Stimulated activated CD8-positive, alpha-beta memory T cell treated with anti-CD3 and anti-CD28 coated beads, Interleukin-7, amount 100 ng/mL, for 24 hours (primary cell): ENCODE data around the gene UGT2B10.

Source experiments
- DNase-seq: peaks from one replicate; pipeline ENCODE4 v3.0.0-alpha.2; 2020; ENCODE audit warnings: low read depth

Gene UGT2B10

GRCh38 chr4:68871809-68872642 is 56.2 kb downstream of the UGT2B10 start:
- no peak for DNase-seq

DNA sequence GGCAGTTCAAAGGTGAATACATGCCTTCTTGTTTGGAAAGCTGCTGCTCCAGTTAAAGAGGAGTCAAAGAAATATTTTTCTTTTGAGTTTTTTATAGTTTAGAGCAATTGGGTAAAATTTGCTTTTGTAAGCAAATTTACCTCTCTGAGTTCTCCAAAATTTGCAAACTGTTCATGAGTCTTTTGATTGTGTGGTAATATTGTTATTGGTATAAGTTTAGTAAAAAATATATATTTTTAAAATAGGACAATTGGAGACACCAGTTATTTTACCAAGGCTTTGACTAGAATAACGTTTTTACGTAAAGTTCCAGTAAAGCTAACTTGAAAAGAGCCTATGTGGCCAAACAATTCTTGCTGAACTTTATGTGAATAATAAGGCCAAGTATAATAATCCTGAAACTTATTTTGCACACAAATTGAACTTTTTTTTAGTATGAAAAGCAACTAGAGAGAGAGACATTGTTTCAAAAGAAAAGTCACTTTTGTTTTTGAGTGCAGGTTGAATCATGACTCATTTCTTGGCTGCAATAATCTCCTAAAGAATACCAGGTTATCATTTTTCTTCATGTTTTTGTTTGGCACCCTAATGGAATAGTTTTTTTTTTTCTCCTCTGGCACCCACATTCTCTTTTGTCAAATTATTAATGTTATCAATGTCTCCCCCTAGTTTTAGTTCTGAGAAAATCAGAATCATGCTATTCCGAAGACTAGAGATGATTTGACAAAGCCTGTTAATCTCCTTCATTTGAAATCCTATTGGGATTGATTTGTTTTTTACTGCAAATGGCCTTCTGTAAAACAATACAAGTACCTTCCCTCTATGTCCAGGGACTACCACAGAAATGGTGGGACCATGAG is 57.1 kb downstream of the UGT2B10 start:
- DNase-seq: no peak

- no peak for DNase-seq
Measured at GRCh38 chr4:68874507-68874906, 58.7 kb downstream of the UGT2B10 start.

GRCh38 chr4:68877555-68877954 is 61.8 kb downstream of the UGT2B10 start:
- DNase-seq: no peak

GRCh38 chr4:68878048-68878447 is 62.3 kb downstream of the UGT2B10 start:
- no peak for DNase-seq
